ENCODE results near the gene CITED4.

GRCh38 chr1:40842207-40842606 is 20.0 kb downstream of the CITED4 start:
- TF ChIP-seq CTCF (optimal IDR thresholded peaks at IDR 0.05 in 1 of 3, IDR thresholded peaks at IDR 0.05 in 1 of 3, conservative IDR thresholded peaks at IDR 0.05 in 1 of 3; ENCODE audit: extremely low read depth in 1 of 3, insufficient read depth in 2 of 3, low read length in 3 of 3) (no peak), EZH2 (IDR thresholded peaks at IDR 0.05; ENCODE audit: low read length) (no peak)

Data from keratinocyte (primary cell).